IMR-90 (cell line): Measurements from ENCODE around the gene TET1.

Experiments used
- MAFK ChIP-seq: IDR thresholded peaks from 2 replicates; pipeline ENCODE4 v1.6.1; 2012; ENCODE audit warnings: low read depth, low read length, improper control_type of control experiment
- POLR2A ChIP-seq: IDR thresholded peaks from 2 replicates; pipeline ENCODE4 v1.6.1; 2012; ENCODE audit warnings: mild to moderate bottlenecking, low read depth, low read length
- TF ChIP-seq, protein P1 (sequence below): conservative IDR thresholded peaks from 2 replicates; pipeline ENCODE4 v1.5.1; 2012; ENCODE audit warnings: mild to moderate bottlenecking, low read depth, low read length, improper control_type of control experiment

DNA sequence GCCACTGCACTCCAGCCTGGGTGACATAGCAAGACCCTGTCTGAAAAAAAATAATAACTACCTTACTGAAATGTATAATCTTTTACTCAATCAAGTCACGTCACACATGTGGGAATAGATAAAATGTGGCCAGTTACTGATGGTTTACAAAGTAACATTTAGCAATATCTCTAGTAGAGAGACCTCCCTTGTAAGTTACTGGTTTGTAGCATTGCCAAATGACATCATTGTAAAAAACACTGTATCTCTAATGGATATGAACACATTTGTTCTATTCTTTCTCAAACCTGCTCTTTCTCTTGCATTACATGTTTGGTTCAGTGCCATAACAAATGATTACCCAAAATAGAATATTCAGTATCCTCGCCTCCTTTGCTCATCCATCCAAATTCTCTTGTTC, 18.8 kb downstream of the TET1 start:
- TF ChIP-seq, protein P1, sequence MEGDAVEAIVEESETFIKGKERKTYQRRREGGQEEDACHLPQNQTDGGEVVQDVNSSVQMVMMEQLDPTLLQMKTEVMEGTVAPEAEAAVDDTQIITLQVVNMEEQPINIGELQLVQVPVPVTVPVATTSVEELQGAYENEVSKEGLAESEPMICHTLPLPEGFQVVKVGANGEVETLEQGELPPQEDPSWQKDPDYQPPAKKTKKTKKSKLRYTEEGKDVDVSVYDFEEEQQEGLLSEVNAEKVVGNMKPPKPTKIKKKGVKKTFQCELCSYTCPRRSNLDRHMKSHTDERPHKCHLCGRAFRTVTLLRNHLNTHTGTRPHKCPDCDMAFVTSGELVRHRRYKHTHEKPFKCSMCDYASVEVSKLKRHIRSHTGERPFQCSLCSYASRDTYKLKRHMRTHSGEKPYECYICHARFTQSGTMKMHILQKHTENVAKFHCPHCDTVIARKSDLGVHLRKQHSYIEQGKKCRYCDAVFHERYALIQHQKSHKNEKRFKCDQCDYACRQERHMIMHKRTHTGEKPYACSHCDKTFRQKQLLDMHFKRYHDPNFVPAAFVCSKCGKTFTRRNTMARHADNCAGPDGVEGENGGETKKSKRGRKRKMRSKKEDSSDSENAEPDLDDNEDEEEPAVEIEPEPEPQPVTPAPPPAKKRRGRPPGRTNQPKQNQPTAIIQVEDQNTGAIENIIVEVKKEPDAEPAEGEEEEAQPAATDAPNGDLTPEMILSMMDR = no peak
- TF ChIP-seq MAFK (no peak), POLR2A (no peak)
